Right cardiac atrium (tissue), 5 donors: ENCODE measurements around the gene CNIH2. TPM values are rescaled to one million over a fixed set of nuclear protein-coding genes. Genes with fewer than 3 reads are reported as not detected.

ENCODE experiments used
- ATAC-seq, 2 donors: fragments of 200-7000 bp; cut with Tn5 transposase; one replicate each; pipeline versions ENCODE4 v1.8.0 to v1.9.1; 2020; ENCODE audit warnings: moderate library complexity in 2 of 2, mild to moderate bottlenecking in 1 of 2
- DNase-seq, 3 donors: peaks; one replicate each; pipeline ENCODE4 v3.0.0-alpha.2; 2020
- H3K27ac ChIP-seq: one replicate; pipeline ENCODE4 v1.5.1; 2013; ENCODE audit warnings: mild to moderate bottlenecking, low read length, control low read depth, moderate library complexity
- H3K27me3 ChIP-seq: one replicate; pipeline ENCODE4 v1.6.1; 2013; ENCODE audit not compliant: control insufficient read depth, insufficient read depth
- H3K4me1 ChIP-seq: one replicate; pipeline ENCODE4 v1.6.1; 2013; ENCODE audit warnings: low read length; ENCODE audit not compliant: control insufficient read depth, insufficient read depth
- H3K4me3 ChIP-seq: one replicate; pipeline ENCODE4 v1.5.1; 2013; ENCODE audit warnings: low read length, control low read depth
- H3K9me3 ChIP-seq: one replicate; pipeline ENCODE4 v1.6.1; 2013; ENCODE audit warnings: low read length; ENCODE audit not compliant: control insufficient read depth
- WGBS: extraction: QIAGEN DNeasy Blood & Tissue Kit; methylation state at CpG from one replicate; pipeline ENCODE4 v1.1.7; 2013; 5-methylcytosine and 5-hydroxymethylcytosine counted together
- intact Hi-C, 4 donors: fragments of 100-400 bp; cut with DNase I; formaldehyde crosslinking; loops; one replicate each; pipeline versions ENCODE4 v1.11.0 to v1.14.0; 2022 to 2023
- long read RNA-seq, 4 donors: library from polyadenylated mRNA; unstranded; transcript quantifications; one replicate each; pipeline ENCODE4 v2.0.0, GENCODE V29; 2020 to 2021
- polyA plus RNA-seq: library from polyadenylated mRNA; stranded (reverse); fragments of 200-250 nt; gene quantifications from one replicate; pipeline ENCODE4 v1.2.3, GENCODE V29; 2013
- total RNA-seq, 4 donors: library from RNA; stranded (reverse); fragmentation: NEBNext Ultra II Directional; extraction: Animal tissue kit (Norgen Biotek cat#: 25700); gene quantifications; one replicate each; pipeline ENCODE4 v1.2.1, GENCODE V29; 2021
- donor health status: healthy with polysubstance abuse.
- donor health status: DM: no; HTN: yes; CAD: no.
- donor health status: DM: no; HTN: no; CAD: no.
- donor health status: DM: no; HTN: yes; CAD: no; lungs with severe emphysema.
- donor health status: DM: yes; HTN: yes; CAD: no.

Gene CNIH2
- total RNA-seq (under 1 TPM in 2 of 4 donors, not detected in 2; 0.25 to 0.47 TPM), polyA plus RNA-seq (0.23 TPM)
- long read RNA-seq, donor 1, result 0 reads
- long read RNA-seq, donor 2, result 0 reads
- long read RNA-seq, donor 3, result 0 reads
- long read RNA-seq, donor 4, partial matches to known transcripts, result 0 of 1 reads
- long read RNA-seq, donor 4, other reads (novel, unspliced or antisense), result 0 of 1 reads

DNA sequence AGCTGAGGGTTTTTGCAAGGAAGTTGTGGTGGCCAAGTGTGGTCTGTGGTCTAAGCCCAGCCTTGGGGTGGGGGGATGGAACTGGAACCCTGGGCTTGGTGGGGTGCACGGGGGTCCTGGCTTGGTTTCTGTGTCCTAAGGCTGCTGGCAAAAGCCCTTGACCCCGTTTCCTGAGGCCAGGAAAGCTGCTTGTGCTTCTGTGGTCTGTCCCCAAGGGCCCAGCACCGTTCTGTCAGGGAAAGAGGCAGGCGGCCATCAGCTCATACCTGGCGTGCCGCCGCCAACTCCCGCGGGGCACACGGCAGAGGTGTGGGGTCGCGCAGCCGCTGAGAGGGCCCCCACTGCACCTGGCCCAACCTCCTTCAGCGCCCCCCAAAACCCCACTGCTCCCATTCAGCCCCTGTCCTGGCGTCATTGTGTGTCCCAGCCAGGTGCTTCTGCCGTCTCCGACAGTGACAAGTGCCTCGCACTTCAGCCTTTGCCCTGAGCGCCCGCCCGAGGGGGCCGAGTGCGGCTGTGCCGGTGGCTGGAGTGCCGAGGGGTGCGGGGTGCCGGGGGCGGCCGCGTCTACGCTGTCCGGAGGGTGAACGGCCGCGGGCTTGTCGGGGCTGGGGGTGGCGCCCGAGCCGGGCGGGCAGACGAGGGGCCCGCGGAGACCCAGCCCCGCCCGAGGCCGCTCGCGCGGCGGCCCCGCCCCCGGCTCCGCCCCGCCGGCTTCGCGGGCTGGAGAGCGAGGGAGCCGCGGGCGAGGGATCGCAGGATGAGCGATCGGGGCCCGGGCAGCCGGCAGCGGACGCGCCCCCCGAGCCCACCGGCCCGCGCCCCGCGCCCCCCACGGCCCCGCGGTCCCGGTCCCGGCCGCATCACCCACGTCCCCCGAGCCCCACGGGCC is at the start of gene CNIH2:
Gene CNIH2 (plus strand): TSS at position 705 of the 892 bp plus-strand sequence. CDS start 282 bp downstream, outside the sequence.
- Histone ChIP-seq H3K4me3 (peak within 1 kb of the TSS; percentile 52), H3K9me3 (no peaks in the 10 kb centered on the region), H3K27me3 (no peaks in the 10 kb centered on the region), H3K4me1 (no peaks in the 10 kb centered on the region), H3K27ac (no peak within 1 kb of the TSS)
- ATAC-seq, result peak; percentile 6 to 7
- intact Hi-C loops, result no loop called here
- peak in 2 of 3 donors; percentile 78 to 79 for DNase-seq
- 4% methylated on average over 84 of the region's 84 CpGs for WGBS

DNA sequence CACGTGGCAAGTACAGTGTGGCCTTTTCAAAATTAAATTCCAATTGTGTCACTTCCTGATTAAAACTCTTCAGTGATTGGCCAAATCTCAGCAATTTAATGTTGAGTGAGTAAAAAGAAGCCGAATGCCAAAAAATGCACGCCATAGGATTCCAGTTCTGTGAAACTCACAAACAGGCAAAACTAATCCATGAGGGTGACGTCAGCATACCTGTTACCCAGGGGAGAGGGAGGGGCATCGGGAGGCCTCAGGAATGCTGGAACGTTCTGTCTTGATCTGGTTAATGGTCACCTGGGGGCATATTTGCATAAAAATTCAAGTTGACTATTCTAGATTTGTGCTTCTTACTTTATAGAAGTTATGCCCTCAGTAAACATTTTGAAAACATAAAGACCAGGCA is 49.5 kb upstream of the CNIH2 start:
- Histone ChIP-seq H3K4me3 (no peak overlapping the region), H3K4me1 (no peaks in the 10 kb centered on the region), H3K27me3 (no peaks in the 10 kb centered on the region), H3K27ac (no peak overlapping the region), H3K9me3 (no peaks in the 10 kb centered on the region)
- no peak for ATAC-seq
- 82% methylated on average over 6 of the region's 6 CpGs for WGBS
- intact Hi-C loops, result no loop called here
- DNase-seq, result peak in 1 of 3 donors; percentile 10

DNA sequence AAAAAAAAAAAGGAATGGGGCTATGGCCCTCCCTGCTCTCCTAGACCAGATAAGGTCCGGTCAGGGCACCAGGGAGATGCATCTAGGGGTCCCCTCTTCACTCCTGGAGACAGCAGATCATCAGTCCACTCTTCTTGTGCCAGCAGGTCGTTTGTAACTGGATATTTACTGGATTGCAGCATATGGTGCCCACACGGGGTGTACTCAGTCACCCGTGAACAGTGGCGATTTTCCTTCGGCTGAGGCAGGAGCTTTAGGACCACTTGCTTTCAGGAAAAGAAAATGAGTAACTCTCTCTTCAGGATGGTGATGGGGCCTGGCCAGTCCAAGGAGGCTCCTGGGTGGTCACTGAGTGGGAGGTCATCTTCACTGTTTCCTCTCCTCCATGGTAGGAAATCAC is 47.8 kb upstream of the CNIH2 start:
- no peak overlapping the region for H3K4me3 ChIP-seq
- no peaks in the 10 kb centered on the region for H3K27me3 ChIP-seq
- WGBS, result 90% methylated on average over 6 of the region's 6 CpGs
- H3K27ac ChIP-seq, result no peak overlapping the region
- ATAC-seq (no peak), DNase-seq (peak in 1 of 3 donors; percentile 1)
- intact Hi-C loops, result no loop called here
- H3K4me1 ChIP-seq, result no peaks in the 10 kb centered on the region
- H3K9me3 ChIP-seq, result no peaks in the 10 kb centered on the region

DNA sequence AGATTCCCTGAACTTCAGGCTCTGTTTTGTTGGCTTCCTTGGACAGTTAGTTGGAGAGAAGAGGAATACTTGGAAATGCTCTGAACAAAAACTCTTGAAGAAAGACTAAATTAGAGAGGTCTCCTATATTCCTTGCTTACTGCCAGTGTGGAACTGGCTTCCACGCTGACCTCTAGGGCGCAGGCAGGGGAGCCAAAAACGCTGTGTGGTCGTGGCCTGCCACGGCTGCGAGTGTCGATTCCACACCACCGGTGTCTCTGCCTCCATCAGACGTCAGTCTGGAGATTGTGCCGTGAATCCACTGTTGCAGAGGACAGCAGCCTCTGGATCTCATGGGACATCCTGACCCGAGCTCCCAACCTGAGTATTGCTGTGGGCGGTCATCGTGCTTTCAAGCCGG is 47.0 kb upstream of the CNIH2 start:
- WGBS, result 90% methylated on average over 14 of the region's 14 CpGs
- no peak overlapping the region for H3K4me3 ChIP-seq
- peak in 2 of 3 donors; percentile 5 to 6 for DNase-seq

DNA sequence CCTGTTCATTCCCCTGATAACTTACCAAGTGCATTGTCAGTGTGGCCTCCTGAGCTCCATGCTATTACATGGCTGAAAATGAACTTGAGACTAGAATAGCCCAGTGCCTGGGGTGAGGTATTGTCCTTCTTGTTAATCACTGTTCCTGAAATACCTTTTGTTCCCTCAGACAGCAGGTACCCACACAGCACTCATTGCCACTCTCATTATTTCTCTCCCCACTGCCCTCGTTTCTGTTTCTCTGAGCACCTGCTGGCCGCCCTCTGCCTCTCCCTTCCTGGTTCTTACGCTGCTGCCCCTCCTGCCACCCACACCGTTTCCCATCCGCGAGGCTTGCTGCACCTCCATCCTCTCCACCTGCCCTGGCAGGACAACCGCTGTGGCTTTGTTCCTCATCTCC is 46.4 kb upstream of the CNIH2 start:
- Histone ChIP-seq H3K4me1 (no peaks in the 10 kb centered on the region), H3K4me3 (no peak overlapping the region), H3K27ac (no peak overlapping the region), H3K9me3 (no peaks in the 10 kb centered on the region), H3K27me3 (no peaks in the 10 kb centered on the region)
- 85% methylated on average over 7 of the region's 7 CpGs for WGBS
- ATAC-seq (no peak), DNase-seq (peak in 1 of 3 donors; percentile 30)
- intact Hi-C loops, result no loop called here

More for the DNA sequence above, 47.0 kb upstream of the CNIH2 start:
- Histone ChIP-seq H3K27me3 (no peaks in the 10 kb centered on the region), H3K4me1 (no peaks in the 10 kb centered on the region), H3K9me3 (no peaks in the 10 kb centered on the region), H3K27ac (no peak overlapping the region)
- intact Hi-C loops, result no loop called here
- ATAC-seq, result no peak

DNA sequence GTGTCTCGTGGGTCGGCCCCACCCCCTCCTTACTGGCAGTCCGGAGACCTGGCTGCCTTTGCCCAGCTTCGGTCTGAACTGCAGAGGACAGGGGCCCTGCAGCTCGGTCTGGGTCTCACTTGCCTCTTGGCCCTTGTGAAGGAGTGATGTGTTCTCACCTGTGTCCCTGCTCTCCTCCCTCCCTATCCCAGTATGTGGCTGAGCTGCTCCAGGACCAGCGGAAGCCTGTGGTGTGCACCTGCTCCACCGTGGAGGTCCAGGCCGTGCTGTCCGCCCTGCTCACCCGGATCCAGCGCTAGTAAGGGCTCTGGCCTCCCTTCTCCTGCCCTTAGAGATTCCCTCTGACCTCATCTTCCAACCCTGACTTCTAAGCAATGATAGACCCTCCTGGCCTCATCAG is 45.2 kb upstream of the CNIH2 start:
- Histone ChIP-seq H3K27me3 (no peaks in the 10 kb centered on the region), H3K4me1 (no peaks in the 10 kb centered on the region), H3K27ac (no peak overlapping the region), H3K9me3 (no peaks in the 10 kb centered on the region), H3K4me3 (no peak overlapping the region)
- intact Hi-C loops, result no loop called here
- WGBS, result 87% methylated on average over 11 of the region's 11 CpGs
- DNase-seq, result no peak
- ATAC-seq, result no peak

DNA sequence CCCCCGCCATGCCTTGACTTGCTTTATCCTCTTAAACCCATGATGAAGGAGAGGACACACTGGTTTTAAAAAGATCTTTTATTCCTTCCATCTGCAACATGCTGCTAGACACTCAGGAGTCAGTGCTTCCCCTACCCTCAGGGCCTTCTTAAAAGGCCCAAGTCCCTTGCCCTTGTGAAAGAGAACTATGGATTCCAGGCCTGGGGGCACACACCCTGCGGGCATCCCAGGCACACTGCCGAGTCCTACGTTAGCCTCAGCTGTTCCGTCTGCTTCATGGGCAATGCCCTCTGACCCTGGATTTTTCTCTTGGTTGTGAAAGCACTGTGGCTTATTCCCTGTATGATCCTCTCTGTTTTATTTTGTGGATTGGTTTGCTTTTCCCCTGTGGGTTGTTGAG is 44.7 kb upstream of the CNIH2 start:
- Histone ChIP-seq H3K4me3 (no peak overlapping the region), H3K27ac (no peak overlapping the region), H3K27me3 (no peaks in the 10 kb centered on the region), H3K4me1 (no peaks in the 10 kb centered on the region), H3K9me3 (no peaks in the 10 kb centered on the region)
- DNase-seq (no peak), ATAC-seq (no peak)
- WGBS, result 90% methylated on average over 5 of the region's 5 CpGs
- intact Hi-C loops, result no loop called here

DNA sequence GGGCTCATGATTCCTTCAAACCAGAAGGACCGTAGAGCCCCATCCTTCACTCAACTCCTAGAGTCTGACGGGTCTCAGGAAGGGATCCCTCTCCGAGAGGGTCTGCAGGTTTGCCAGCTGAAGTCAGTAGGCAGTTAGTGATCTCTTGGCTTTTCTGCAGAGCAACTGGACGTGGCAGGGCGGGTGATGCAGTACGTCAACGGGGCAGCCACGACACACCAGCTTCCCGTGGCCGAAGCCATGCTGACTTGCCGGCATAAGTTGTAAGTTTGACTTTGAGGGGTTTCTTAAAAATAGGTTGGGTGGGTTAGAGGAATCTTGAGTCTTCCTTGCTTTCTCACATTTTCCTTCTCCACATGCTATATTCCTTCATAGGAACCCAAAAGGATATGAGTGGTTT is 42.8 kb upstream of the CNIH2 start:
- ATAC-seq (no peak), DNase-seq (peak in 1 of 3 donors; percentile 9)
- H3K27me3 ChIP-seq, result no peaks in the 10 kb centered on the region
- WGBS, result 92% methylated on average over 11 of the region's 11 CpGs
- no peak overlapping the region for H3K27ac ChIP-seq
- H3K4me1 ChIP-seq, result no peaks in the 10 kb centered on the region
- no peaks in the 10 kb centered on the region for H3K9me3 ChIP-seq
- intact Hi-C loops, result no loop called here
- H3K4me3 ChIP-seq, result no peak overlapping the region

DNA sequence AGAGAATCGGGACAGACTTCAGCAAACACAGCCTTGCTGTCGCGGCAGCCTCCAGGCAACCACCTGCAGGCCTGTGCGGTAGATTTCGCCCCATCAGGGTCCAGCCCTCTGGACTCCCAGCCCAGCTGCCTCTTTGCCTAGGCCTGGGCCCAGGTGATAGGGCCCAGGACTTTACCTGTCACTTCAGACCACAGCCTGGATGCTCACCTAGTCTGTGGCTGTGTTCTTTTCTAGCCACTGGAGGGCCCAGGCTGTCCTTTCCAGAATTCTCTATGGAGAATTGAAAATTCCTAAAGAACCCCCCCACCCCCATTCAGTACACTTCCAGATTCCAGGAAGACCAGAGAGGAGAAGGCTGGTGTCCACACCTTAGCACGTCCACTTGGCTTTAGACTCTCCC is 40.1 kb upstream of the CNIH2 start:
- intact Hi-C loops, result no loop called here
- DNase-seq (peak in 2 of 3 donors; percentile 12 to 16), ATAC-seq (no peak)
- no peak overlapping the region for H3K27ac ChIP-seq
- no peaks in the 10 kb centered on the region for H3K9me3 ChIP-seq
- H3K4me3 ChIP-seq, result no peak overlapping the region
- H3K4me1 ChIP-seq, result no peaks in the 10 kb centered on the region
- 89% methylated on average over 6 of the region's 6 CpGs for WGBS
- H3K27me3 ChIP-seq, result no peaks in the 10 kb centered on the region

DNA sequence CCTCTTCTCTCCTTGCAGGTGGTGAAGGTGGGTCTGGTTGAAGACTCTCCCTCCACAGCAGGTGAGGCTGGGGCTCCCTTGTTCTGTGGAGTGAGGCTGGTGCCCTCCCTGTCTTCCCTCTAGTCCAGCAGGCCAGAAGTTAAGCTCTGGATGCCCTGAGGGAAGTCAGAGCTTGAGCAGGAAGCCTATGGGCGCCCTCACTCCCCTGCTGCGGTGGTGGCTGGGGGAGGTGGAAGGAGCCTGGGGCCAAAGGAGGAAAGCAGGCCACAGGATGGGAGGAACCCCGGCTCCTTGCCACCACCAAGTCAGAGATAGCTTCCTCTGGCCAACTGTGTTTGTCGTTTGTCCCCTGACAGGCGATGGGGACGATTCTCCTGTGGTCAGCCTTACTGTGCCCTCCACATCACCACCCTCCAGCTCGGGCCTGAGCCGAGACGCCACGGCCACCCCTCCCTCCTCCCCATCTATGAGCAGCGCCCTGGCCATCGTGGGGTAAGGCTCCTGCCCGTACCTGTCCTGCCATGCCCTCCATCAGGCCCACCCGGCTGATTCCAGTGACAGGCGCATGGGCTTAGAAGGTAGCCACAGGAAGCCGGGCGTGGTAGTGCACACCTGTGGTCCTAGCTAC is 39.1 kb upstream of the CNIH2 start:
- intact Hi-C loops, result no loop called here
- ATAC-seq (no peak), DNase-seq (peak in 1 of 3 donors; percentile 48)
- Histone ChIP-seq H3K9me3 (no peaks in the 10 kb centered on the region), H3K4me3 (no peak overlapping the region), H3K27me3 (no peaks in the 10 kb centered on the region), H3K27ac (no peak overlapping the region), H3K4me1 (no peaks in the 10 kb centered on the region)
- 85% methylated on average over 17 of the region's 17 CpGs for WGBS

DNA sequence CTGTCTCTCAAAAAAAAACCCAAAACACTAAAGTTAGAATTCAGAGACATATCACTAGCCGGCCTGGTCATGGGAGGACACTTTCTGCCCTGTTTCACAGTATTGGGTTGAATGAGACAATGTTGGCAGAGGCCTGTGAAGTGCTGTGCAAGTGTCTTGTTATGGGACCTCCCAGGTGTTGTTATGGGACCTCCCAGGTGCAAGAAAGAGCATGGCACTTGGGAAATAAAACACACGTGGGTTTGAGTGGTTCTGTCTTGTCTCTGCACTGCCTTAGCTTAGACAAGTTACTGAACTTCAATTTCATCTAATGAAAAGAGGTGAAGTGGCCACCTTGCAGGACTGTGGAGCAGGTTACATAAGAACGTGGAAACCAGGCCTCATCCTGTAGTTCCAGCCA is 38.5 kb upstream of the CNIH2 start:
- H3K27me3 ChIP-seq, result no peaks in the 10 kb centered on the region
- intact Hi-C loops, result no loop called here
- 80% methylated on average over 3 of the region's 3 CpGs for WGBS
- H3K4me3 ChIP-seq, result no peak overlapping the region
- no peaks in the 10 kb centered on the region for H3K9me3 ChIP-seq
- no peaks in the 10 kb centered on the region for H3K4me1 ChIP-seq
- ATAC-seq (no peak), DNase-seq (no peak)
- no peak overlapping the region for H3K27ac ChIP-seq
